ENCODE data around the gene UBFD1.

Gene UBFD1

DNA sequence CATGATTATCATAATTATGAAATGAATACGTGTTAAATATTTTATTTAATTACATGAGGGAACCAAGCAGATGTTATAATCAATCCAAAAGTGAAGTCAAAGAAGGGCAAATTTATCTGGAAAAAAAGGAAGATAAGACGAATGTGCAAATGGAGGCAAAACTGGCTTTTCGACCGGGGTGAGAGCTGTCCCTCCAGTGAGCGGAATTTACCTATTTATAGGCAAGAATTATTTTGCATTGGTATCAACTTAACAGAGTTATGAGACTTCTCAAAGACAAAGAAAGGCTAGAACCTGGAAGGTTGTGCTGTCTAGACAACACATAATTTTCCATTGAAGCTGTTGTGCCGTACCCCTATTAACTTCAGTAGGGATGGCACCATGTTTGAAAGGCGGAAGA, 45.8 kb upstream of the UBFD1 start:
- CTCF ChIA-PET, result no interaction called here
- no peak for TF ChIP-seq CTCF (IDR thresholded peaks at IDR 0.05; ENCODE audit: control extremely low read depth, extremely low read depth, low read depth, missing control alignments)
- POLR2A ChIA-PET, result no interaction called here
- DNase-seq (ENCODE audit: extremely low spot score), result no peak

GRCh38 chr16:23512168-23512695, 45.3 kb upstream of the UBFD1 start:
- CTCF ChIA-PET, result no interaction called here
- POLR2A ChIA-PET, result no interaction called here
- no peak for TF ChIP-seq CTCF (IDR thresholded peaks at IDR 0.05; ENCODE audit: control extremely low read depth, extremely low read depth, low read depth, missing control alignments)
- DNase-seq (ENCODE audit: extremely low spot score), result no peak

- no peak for TF ChIP-seq CTCF (IDR thresholded peaks at IDR 0.05; ENCODE audit: control extremely low read depth, extremely low read depth, low read depth, missing control alignments)
- ChIA-PET CTCF (interaction anchor here (0.9 to 5.4 kb wide), 3 partner anchors 9 to 43 kb away, joined by 4 to 31 read pairs (median 5); partner anchors contain the start of gene UBFD1), POLR2A (no interaction called here)
- no peak for DNase-seq (ENCODE audit: extremely low spot score)
Observed at GRCh38 chr16:23514381-23515152, 43.0 kb upstream of the UBFD1 start.

DNA sequence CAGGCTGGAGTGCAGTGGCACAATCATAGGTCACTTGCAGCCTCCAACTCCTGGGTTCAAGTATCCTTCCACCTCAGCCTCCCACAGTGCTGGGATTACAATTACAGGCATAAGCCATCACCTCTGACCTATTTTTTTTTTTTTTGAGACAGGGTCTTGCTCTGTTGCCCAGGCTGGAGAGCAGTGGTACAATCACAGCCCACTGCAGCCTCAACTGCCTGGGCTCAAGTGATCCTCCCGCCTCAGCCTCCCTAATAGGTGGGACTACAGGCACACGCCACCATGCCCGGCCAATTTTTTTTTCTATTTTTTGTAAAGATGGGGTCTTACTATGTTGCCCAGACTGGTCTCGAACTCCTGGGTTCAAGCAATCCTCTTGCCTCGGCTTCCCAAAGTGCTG, 41.6 kb upstream of the UBFD1 start:
- DNase-seq (ENCODE audit: extremely low spot score), result no peak
- ChIA-PET CTCF (interaction anchor here (0.9 to 5.4 kb wide), 5 partner anchors 10 to 81 kb away, joined by 3 to 31 read pairs (median 4); partner anchors contain the start of gene UBFD1), POLR2A (interaction anchor here (0.6 kb wide), 1 partner anchor 8 kb away, joined by 3 read pairs; no protein-coding TSS in a partner anchor)
- no peak for TF ChIP-seq CTCF (IDR thresholded peaks at IDR 0.05; ENCODE audit: control extremely low read depth, extremely low read depth, low read depth, missing control alignments)

DNA sequence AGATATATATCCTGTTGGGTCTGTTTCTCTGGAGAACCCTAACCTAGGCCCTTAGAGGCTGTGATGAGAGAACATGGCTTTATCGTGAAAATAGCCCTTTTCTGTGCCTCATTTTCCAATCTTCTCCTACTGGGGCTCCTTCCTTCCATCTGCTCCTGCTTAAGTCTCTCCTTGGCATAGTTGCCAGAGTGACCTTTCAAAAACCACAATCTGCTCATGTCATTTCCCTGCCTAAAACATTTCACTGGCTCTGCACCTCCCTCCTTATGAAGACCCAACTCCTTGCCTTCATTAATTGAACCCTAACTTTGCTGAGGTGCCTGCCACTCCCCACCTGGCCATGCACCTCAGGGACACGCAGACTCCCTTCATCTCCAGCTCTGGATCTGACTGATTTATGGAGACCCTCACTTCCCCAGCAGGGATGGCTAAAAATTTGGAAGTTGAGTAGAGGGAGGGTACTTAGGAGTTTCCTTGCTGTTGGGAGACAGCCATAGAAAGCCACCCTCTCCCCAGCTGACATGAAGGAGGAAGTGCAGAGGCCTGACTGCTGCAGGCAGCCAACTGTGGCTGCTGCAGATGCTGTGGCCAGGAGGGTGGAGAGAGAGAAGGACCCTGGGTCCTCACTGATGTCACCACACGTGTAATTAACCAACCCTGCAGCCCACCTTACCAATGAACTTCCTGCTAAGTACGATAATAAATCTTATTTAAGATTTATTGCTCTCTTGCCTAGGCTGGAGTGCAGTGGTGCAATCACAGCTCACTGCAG, 41.0 kb upstream of the UBFD1 start:
- DNase-seq (ENCODE audit: extremely low spot score), result no peak
- TF ChIP-seq CTCF (IDR thresholded peaks at IDR 0.05; ENCODE audit: control extremely low read depth, extremely low read depth, low read depth, missing control alignments), result no peak
- ChIA-PET CTCF (interaction anchor here (1.0 to 5.4 kb wide), 4 partner anchors 11 to 81 kb away, joined by 3 to 31 read pairs (median 4); partner anchors contain the start of gene UBFD1), POLR2A (no interaction called here)

DNA sequence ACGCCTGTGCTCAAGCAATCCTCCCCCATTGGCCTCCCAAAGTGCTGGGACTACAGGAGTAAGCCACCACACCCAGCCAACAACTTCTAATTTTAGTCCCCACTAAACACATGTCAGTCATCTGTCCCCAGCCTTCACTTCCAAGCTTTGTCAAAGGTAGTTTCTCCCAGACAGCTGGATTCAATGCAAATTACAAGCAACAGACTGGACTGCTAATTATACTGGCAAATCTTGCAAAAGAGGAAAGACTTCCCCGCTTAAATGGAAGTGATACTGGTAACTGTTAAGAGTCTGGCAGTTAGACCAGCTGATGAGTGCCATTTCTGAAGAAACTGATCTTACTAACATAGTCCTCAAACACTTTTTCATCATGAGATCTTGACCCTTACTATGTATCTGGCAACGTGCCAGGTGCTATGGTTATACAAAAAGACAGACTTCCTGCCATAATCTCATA, 39.1 kb upstream of the UBFD1 start:
- ChIA-PET POLR2A (interaction anchor here (0.7 kb wide), 1 partner anchor 10 kb away, joined by 3 read pairs; no protein-coding TSS in a partner anchor), CTCF (interaction anchor here (1.4 to 5.4 kb wide), 2 partner anchors 13 to 209 kb away, joined by 3 to 31 read pairs; no protein-coding TSS in a partner anchor)
- DNase-seq (ENCODE audit: extremely low spot score), result no peak
- no peak for TF ChIP-seq CTCF (IDR thresholded peaks at IDR 0.05; ENCODE audit: control extremely low read depth, extremely low read depth, low read depth, missing control alignments)
